Astrocyte (in vitro differentiated cells and primary cell): ENCODE results near the gene NOL7.

Experiments
- EZH2 ChIP-seq: IDR thresholded peaks from 2 replicates; pipeline ENCODE4 v1.6.1; 2012; ENCODE audit warnings: mild to moderate bottlenecking, low read length, inconsistent platforms; ENCODE audit not compliant: insufficient read depth
- TF ChIP-seq, protein P1 (sequence below): IDR thresholded peaks from 2 replicates; pipeline ENCODE4 v1.5.1; 2011; ENCODE audit warnings: low read depth, mild to moderate bottlenecking, inconsistent platforms, low read length, moderate library complexity; ENCODE audit not compliant: insufficient read depth

DNA sequence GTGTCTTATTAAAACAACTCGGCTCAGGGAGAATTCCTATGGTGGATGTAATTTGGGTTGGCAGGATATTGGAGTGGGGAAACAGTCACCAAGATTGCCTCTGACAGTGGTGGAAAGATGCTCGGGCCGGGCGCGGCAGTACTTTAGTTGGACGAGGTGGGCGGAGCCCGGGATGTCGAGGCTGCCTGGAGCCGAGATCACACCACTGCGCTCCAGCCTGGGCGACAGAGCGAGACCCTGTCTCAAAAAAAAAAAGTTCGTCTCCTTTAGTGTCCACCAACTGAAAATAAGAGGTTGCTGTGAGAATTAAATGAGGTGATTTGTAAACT is 621 bp downstream of the NOL7 start:
- TF ChIP-seq, protein P1, sequence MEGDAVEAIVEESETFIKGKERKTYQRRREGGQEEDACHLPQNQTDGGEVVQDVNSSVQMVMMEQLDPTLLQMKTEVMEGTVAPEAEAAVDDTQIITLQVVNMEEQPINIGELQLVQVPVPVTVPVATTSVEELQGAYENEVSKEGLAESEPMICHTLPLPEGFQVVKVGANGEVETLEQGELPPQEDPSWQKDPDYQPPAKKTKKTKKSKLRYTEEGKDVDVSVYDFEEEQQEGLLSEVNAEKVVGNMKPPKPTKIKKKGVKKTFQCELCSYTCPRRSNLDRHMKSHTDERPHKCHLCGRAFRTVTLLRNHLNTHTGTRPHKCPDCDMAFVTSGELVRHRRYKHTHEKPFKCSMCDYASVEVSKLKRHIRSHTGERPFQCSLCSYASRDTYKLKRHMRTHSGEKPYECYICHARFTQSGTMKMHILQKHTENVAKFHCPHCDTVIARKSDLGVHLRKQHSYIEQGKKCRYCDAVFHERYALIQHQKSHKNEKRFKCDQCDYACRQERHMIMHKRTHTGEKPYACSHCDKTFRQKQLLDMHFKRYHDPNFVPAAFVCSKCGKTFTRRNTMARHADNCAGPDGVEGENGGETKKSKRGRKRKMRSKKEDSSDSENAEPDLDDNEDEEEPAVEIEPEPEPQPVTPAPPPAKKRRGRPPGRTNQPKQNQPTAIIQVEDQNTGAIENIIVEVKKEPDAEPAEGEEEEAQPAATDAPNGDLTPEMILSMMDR, result no peak
- TF ChIP-seq EZH2, result no peak
